Measurements from ENCODE around the gene MAPK11.

GRCh38 chr22:50245214-50246072 is 24.7 kb downstream of the MAPK11 start:
- no peak for TF ChIP-seq POLR2A (IDR thresholded peaks at IDR 0.05)
- TF ChIP-seq EP300 (IDR thresholded peaks at IDR 0.05), result no peak
